Measurements from ENCODE around the gene GALNT18.

- TF ChIP-seq POLR2A (IDR thresholded peaks at IDR 0.05) (no peak), CTCF (IDR thresholded peaks at IDR 0.05) (no peak), POLR2AphosphoS5 (IDR thresholded peaks at IDR 0.05; ENCODE audit: insufficient read depth in 1 of 2, low read depth in 1 of 2) (no peak)
Measured at GRCh38 chr11:11533751-11534150, 88.1 kb downstream of the GALNT18 start.
